ENCODE data around the gene COG2.

Gene COG2

DNA sequence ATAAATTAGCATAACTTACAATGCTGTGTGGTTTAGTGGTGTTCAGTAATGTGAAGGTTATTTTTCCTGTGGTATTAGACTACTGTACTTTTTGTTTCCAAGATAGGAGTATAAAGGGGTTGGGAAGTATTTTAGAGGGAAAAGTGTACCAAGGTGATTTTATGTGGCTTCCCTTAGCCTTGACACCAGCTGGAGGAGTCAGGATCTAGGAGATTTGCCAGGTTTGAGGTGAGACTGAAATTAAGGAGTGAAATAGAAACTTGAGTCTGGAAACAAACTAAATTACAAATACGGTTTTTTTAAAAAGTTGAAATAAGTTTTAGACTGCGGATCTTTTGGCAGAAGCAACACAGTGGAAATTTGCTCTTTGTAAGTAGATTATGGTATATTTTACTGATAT is 32.3 kb downstream of the COG2 start:
- TF ChIP-seq, protein P1, sequence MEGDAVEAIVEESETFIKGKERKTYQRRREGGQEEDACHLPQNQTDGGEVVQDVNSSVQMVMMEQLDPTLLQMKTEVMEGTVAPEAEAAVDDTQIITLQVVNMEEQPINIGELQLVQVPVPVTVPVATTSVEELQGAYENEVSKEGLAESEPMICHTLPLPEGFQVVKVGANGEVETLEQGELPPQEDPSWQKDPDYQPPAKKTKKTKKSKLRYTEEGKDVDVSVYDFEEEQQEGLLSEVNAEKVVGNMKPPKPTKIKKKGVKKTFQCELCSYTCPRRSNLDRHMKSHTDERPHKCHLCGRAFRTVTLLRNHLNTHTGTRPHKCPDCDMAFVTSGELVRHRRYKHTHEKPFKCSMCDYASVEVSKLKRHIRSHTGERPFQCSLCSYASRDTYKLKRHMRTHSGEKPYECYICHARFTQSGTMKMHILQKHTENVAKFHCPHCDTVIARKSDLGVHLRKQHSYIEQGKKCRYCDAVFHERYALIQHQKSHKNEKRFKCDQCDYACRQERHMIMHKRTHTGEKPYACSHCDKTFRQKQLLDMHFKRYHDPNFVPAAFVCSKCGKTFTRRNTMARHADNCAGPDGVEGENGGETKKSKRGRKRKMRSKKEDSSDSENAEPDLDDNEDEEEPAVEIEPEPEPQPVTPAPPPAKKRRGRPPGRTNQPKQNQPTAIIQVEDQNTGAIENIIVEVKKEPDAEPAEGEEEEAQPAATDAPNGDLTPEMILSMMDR (IDR thresholded peaks at IDR 0.05; ENCODE audit: low read depth, low read length): no peak
- no peak overlapping the region for H3K4me3 ChIP-seq (ENCODE audit: low read depth, low read length)

DNA sequence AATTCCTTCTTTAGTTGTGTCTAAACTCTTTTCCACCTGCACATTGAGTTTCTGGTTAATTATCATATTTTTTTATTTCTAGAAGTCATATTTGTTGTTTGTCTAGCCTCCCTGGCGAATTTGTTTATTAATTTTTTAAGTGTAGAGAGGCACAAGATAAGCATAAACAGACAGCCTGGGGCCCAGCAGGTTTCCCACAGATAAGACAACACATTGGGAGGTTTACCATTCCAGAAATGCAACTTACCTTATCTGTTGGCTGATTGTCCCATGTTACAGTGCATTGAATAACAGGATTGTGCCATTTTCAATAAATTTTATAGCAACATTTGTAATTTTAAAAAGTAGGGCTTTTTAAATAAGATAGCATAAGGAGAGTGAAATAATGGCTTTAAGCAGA is 34.9 kb downstream of the COG2 start:
- TF ChIP-seq, protein P1 (IDR thresholded peaks at IDR 0.05; ENCODE audit: low read depth, low read length): no peak
- no peak overlapping the region for H3K4me3 ChIP-seq (ENCODE audit: low read depth, low read length)

DNA sequence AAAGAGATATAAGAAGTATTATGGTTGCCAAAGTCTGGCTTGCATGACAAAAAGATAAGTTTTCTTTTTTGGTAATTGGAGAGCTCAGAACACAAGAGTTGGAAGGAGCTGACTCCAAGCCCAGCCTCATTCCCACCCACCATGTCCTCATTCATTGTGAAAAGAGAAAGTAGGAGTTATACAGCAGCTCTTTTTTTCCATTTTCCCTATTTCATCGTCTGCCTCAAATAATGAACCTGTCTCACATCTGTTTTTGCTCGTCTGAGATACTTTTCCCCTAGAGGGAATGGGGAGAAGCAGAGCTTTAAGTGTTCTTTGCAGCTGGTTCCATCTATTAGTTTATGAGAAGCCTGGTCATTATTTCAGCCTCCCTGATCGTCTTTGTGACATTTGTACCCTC is 36.9 kb downstream of the COG2 start:
- TF ChIP-seq, protein P1 (IDR thresholded peaks at IDR 0.05; ENCODE audit: low read depth, low read length): no peak

DNA sequence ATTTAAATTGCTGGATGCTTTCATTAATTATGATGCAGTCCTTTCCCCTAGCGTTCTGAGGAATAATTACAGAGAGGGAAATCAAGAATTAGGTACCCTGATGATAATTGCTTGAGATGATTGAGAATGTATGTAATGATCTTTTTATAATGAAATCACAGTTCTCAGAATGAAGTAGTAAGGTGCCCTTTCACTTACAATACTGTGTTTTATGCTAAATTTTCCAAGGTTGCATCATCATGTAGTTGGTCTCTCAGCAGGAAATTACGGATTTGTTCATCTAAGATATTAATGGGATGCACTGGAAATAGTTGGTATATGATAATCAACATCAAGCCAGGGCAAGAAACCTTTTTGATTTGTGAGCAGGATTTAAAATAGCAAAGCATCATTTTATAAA is 37.5 kb downstream of the COG2 start:
- TF ChIP-seq, protein P1 (IDR thresholded peaks at IDR 0.05; ENCODE audit: low read depth, low read length): no peak
- no peak overlapping the region for H3K4me3 ChIP-seq (ENCODE audit: low read depth, low read length)

More for the DNA sequence above, 36.9 kb downstream of the COG2 start:
- no peak overlapping the region for H3K4me3 ChIP-seq (ENCODE audit: low read depth, low read length)

DNA sequence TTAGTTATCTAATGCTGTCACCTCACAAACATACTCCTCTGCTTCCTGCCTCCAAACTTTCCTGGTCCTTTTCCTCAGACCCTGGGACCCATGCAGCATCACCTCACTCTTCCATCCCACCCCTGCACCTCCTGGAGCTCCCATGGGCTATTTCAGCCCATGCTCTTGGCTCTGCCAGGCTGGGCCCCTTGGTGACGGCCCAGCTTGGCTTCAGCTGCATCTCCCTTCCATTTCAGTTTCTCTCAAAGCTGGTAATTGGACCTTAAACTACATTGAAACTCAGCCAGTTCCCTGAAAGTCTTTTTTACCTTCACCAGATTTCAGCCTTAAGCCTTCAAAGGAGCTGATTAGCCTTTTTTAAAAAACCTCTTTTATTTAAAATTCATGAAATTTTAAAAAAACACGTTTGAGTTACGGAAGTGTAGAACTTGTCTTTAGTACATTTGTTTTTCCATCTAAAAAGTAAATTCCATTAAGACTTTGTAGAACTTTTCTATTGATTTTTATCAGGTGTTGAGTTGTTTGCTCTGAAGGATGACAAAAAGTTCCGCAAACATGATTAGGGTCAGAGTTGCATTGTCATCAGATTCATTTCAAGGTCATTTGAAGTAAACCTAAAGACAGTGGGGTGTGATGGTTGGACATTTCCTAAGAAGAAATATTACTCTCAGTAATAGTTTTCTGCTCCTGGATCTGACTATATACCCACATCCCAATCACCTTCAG is 38.2 kb downstream of the COG2 start:
- H3K4me3 ChIP-seq (ENCODE audit: low read depth, low read length): no peak overlapping the region
- TF ChIP-seq, protein P1 (IDR thresholded peaks at IDR 0.05; ENCODE audit: low read depth, low read length): no peak

DNA sequence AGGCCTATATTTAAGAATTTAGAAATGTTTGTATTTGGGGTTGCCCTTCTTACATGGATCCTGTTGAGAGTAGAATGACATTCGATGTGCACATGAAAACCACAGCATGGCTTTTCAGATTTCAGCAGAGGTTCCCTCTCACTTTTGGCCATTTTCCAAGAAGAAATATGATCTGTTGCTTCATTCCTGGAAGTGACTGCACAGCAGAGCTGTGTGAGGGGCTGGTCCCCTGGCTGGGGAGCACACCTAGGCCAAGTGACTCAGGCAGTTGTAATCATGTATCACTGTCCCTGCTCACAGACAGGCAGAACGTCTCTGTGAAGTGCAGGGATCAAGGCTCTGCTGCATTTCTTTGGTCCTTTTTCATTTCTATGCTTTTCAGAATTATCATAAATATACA is 39.3 kb downstream of the COG2 start:
- H3K4me3 ChIP-seq (ENCODE audit: low read depth, low read length): no peak overlapping the region
- TF ChIP-seq, protein P1 (IDR thresholded peaks at IDR 0.05; ENCODE audit: low read depth, low read length): no peak

DNA sequence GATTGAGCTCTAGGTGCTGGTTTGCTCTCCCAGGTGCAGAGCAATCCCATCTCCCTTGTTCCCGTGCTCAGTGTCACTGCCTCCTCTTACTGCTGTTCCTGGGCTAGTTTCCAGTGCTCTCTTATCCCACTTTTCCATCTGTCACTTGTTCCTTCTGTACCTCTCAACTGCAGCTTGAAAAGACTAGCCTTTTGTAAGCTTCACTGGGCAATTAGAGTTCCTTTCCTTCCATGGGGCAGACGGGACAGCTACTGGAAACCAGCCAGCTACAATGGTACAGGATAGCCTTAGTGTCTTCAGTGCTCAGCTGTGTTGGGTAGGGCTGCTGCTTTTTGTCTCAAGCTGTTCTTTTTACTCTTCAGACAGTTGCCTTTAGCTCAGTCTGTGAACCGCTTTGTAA is 40.0 kb downstream of the COG2 start:
- TF ChIP-seq, protein P1 (IDR thresholded peaks at IDR 0.05; ENCODE audit: low read depth, low read length): no peak
- H3K4me3 ChIP-seq (ENCODE audit: low read depth, low read length): no peak overlapping the region

Measured in WI38 (cell line).